ENCODE data around the gene DHX16. TPM values are rescaled to one million over a fixed set of nuclear protein-coding genes. Genes with fewer than 3 reads are reported as not detected.
A peak's percentile ranks its signal among the peaks of the same experiment; 100 is the strongest.

The DHX16 gene
- polyA plus RNA-seq, 3 donors, result 16.4 to 70.1 (median 19.0) TPM

DNA sequence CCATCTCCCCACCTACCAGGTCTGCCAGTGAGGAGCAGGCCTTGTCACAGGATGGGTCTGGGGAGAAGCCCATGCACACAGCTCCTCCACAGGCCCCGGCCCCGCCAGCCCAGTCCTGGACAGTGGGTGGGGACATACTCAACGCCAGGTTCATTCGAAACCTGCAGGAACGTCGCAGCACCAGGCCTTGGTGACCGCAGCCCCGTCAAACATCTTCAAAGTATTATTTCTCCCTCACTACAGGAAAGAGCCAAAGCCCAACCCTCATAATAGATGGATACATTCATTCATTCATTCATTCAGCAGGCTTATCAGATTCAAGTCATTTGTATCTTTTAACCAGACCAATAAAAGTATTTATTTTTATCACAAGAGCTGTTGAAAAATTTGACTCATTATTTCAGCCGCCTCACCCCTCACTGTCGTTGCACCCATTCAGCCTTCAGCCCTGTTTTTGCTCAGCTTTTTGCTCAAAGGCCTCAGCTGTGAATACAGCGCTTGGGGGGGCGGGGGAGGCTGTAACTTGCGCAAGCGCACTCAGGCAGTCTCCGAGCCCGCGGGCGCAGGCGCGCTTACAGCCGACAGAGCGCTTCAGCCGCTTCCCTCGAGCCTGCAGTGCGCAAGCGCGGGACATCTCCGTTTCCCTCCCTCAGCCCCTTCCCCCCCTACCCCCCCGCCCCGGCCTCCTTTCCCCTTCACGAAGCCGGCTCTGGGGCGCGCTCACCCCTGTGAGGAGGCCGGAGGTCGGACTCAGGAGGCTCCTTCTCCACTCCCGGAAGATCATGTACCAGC, 26.2 kb downstream of the DHX16 start, which contains the start of gene C6orf136:
Gene C6orf136 (plus strand): TSS at position 684 of the 792 bp plus-strand sequence. CDS start 99 bp downstream, at position 783.
- Histone ChIP-seq H3K27ac (ENCODE audit: low read depth in 1 of 2, low read length in 2 of 2) (peak within 1 kb of the TSS; percentile 63 to 84), H3K9me3 (replicated peaks in 1 of 2; ENCODE audit: control insufficient read depth in 1 of 2, insufficient read depth in 1 of 2, low read length in 2 of 2) (no peaks in the 10 kb centered on the region), H3K79me2 (ENCODE audit: insufficient read depth, low read length) (peaks cover 40% of the 10 kb centered on the region), H2AFZ (ENCODE audit: insufficient read depth, low read depth, low read length, poor library complexity, severe bottlenecking) (peak within 1 kb of the TSS; percentile 100), H3K36me3 (replicated peaks in 1 of 2; ENCODE audit: control insufficient read depth in 1 of 2, insufficient read depth in 2 of 2, low read length in 2 of 2) (peaks cover 8 to 18% of the 10 kb centered on the region in 2 donors), H3K27me3 (ENCODE audit: control insufficient read depth in 2 of 2, insufficient read depth in 2 of 2, low read length in 2 of 2) (no peaks in the 10 kb centered on the region), H3K9ac (ENCODE audit: insufficient read depth, low read length, poor library complexity, severe bottlenecking) (peak within 1 kb of the TSS; percentile 88), H3K4me2 (replicated peaks; ENCODE audit: extremely low read depth, low read length, poor library complexity, severe bottlenecking) (peak within 1 kb of the TSS; percentile 98), H4K20me1 (ENCODE audit: insufficient read depth, low read length) (peaks cover 21% of the 10 kb centered on the region), H3K4me1 (ENCODE audit: control insufficient read depth in 1 of 2, insufficient read depth in 2 of 2, low read length in 2 of 2) (peaks cover 43 to 52% of the 10 kb centered on the region in 2 donors), H3K4me3 (replicated peaks in 1 of 3; ENCODE audit: low read depth in 2 of 3, low read length in 3 of 3) (peak within 1 kb of the TSS; percentile 63 to 99 (median 95))
- Mint-ChIP-seq H3K4me3 (peak within 1 kb of the TSS; percentile 81 to 91), H3K27ac (peak within 1 kb of the TSS; percentile 37 to 89 (median 78)), H3K27me3 (ENCODE audit: low read depth in 3 of 3) (peaks cover 0 to 1% (median 0%) of the 10 kb centered on the region in 3 donors), H3K9me3 (no peaks in the 10 kb centered on the region), H3K4me1 (peaks cover 49% of the 10 kb centered on the region), H3K36me3 (peaks cover 20 to 27% of the 10 kb centered on the region in 2 donors)
- WGBS (ENCODE audit: insufficient coverage), result 44% methylated on average over 9 of the region's 37 CpGs
- intact Hi-C loops (cut with micrococcal nuclease), result no loop called here
- peak; percentile 89 to 93 (median 92) for DNase-seq
- TF ChIP-seq, protein P1, sequence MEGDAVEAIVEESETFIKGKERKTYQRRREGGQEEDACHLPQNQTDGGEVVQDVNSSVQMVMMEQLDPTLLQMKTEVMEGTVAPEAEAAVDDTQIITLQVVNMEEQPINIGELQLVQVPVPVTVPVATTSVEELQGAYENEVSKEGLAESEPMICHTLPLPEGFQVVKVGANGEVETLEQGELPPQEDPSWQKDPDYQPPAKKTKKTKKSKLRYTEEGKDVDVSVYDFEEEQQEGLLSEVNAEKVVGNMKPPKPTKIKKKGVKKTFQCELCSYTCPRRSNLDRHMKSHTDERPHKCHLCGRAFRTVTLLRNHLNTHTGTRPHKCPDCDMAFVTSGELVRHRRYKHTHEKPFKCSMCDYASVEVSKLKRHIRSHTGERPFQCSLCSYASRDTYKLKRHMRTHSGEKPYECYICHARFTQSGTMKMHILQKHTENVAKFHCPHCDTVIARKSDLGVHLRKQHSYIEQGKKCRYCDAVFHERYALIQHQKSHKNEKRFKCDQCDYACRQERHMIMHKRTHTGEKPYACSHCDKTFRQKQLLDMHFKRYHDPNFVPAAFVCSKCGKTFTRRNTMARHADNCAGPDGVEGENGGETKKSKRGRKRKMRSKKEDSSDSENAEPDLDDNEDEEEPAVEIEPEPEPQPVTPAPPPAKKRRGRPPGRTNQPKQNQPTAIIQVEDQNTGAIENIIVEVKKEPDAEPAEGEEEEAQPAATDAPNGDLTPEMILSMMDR (IDR thresholded peaks at IDR 0.05), result no peak

- Mint-ChIP-seq H3K9me3 (no peaks in the 10 kb centered on the region), H3K27ac (peak overlapping the region in 6 of 7 donors; percentile 4 to 87 (median 52)), H3K27me3 (ENCODE audit: low read depth in 3 of 3) (peaks cover 0 to 1% (median 0%) of the 10 kb centered on the region in 3 donors), H3K4me1 (peaks cover 49% of the 10 kb centered on the region), H3K4me3 (peak overlapping the region in 1 of 2 donors; percentile 21), H3K36me3 (peaks cover 19 to 22% of the 10 kb centered on the region in 2 donors)
- intact Hi-C loops (cut with micrococcal nuclease), result no loop called here
- H3K36me3 ChIP-seq (replicated peaks in 1 of 2; ENCODE audit: control insufficient read depth in 1 of 2, insufficient read depth in 2 of 2, low read length in 2 of 2), result peaks cover 2 to 15% of the 10 kb centered on the region in 2 donors
- no CpG with 5 or more reads among the region's 1 CpG for WGBS (ENCODE audit: insufficient coverage)
- H3K79me2 ChIP-seq (ENCODE audit: insufficient read depth, low read length), result peaks cover 40% of the 10 kb centered on the region
- no peak overlapping the region for H3K27ac ChIP-seq (ENCODE audit: low read depth in 1 of 2, low read length in 2 of 2)
- peak overlapping the region in 1 of 3 experiments; percentile 99 for H3K4me3 ChIP-seq (replicated peaks in 1 of 3; ENCODE audit: low read depth in 2 of 3, low read length in 3 of 3)
- H3K9ac ChIP-seq (ENCODE audit: insufficient read depth, low read length, poor library complexity, severe bottlenecking), result no peak overlapping the region
- H3K27me3 ChIP-seq (ENCODE audit: control insufficient read depth in 2 of 2, insufficient read depth in 2 of 2, low read length in 2 of 2), result no peaks in the 10 kb centered on the region
- H4K20me1 ChIP-seq (ENCODE audit: insufficient read depth, low read length), result peaks cover 21% of the 10 kb centered on the region
- no peak for DNase-seq
- no peak overlapping the region for H2AFZ ChIP-seq (ENCODE audit: insufficient read depth, low read depth, low read length, poor library complexity, severe bottlenecking)
- no peaks in the 10 kb centered on the region for H3K9me3 ChIP-seq (replicated peaks in 1 of 2; ENCODE audit: control insufficient read depth in 1 of 2, insufficient read depth in 1 of 2, low read length in 2 of 2)
- no peak overlapping the region for H3K4me2 ChIP-seq (replicated peaks; ENCODE audit: extremely low read depth, low read length, poor library complexity, severe bottlenecking)
- TF ChIP-seq, protein P1 (IDR thresholded peaks at IDR 0.05), result no peak
- H3K4me1 ChIP-seq (ENCODE audit: control insufficient read depth in 1 of 2, insufficient read depth in 2 of 2, low read length in 2 of 2), result peaks cover 43 to 52% of the 10 kb centered on the region in 2 donors
Observed at GRCh38 chr6:30645989-30646388, 26.8 kb downstream of the DHX16 start.

All from CD14-positive monocyte (primary cell).